ENCODE data around the gene LCLAT1.

LCLAT1 gene

GRCh38 chr2:30643674-30644073 lies 196.6 kb downstream of the LCLAT1 start:
- TF ChIP-seq, protein P1, sequence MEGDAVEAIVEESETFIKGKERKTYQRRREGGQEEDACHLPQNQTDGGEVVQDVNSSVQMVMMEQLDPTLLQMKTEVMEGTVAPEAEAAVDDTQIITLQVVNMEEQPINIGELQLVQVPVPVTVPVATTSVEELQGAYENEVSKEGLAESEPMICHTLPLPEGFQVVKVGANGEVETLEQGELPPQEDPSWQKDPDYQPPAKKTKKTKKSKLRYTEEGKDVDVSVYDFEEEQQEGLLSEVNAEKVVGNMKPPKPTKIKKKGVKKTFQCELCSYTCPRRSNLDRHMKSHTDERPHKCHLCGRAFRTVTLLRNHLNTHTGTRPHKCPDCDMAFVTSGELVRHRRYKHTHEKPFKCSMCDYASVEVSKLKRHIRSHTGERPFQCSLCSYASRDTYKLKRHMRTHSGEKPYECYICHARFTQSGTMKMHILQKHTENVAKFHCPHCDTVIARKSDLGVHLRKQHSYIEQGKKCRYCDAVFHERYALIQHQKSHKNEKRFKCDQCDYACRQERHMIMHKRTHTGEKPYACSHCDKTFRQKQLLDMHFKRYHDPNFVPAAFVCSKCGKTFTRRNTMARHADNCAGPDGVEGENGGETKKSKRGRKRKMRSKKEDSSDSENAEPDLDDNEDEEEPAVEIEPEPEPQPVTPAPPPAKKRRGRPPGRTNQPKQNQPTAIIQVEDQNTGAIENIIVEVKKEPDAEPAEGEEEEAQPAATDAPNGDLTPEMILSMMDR (IDR thresholded peaks at IDR 0.05; ENCODE audit: low read depth, low read length, missing control alignments): no peak
- H3K4me3 ChIP-seq (ENCODE audit: low read depth, low read length): no peak overlapping the region
- DNase-seq (ENCODE audit: low read depth): no peak

DNA sequence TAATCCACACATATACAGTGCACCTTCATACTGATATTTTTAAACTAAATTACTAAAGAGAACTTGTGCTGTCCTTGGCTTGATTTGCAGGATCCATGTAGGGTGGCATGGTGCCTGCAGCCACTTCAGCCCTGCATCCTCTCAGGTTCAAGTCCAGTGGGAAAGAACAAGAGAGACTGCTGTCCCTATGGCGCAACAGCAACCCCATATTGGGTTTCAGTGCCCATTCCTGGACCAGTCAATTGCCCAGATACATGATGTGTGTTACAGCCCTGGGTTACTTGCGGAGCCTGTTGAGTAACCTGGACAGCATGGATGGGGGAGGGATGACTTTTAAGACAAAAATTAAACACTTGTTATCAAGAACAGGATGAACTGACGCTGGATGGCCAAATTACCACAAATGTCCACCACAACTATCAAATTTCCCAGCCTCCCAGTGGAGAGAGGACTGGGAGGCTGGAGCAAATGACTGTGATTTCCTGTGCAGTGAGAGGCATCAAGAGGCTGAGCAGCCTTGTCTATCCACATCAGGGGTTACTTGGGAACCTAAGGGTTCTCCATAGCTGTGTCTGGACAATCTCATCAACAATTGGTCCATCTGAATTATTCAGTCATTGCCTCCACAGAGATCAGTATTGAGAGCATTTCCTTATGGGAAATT lies 198.2 kb downstream of the LCLAT1 start:
- TF ChIP-seq, protein P1 (IDR thresholded peaks at IDR 0.05; ENCODE audit: low read depth, low read length, missing control alignments): no peak
- no peak for DNase-seq (ENCODE audit: low read depth)
- no peak overlapping the region for H3K4me3 ChIP-seq (ENCODE audit: low read depth, low read length)

DNA sequence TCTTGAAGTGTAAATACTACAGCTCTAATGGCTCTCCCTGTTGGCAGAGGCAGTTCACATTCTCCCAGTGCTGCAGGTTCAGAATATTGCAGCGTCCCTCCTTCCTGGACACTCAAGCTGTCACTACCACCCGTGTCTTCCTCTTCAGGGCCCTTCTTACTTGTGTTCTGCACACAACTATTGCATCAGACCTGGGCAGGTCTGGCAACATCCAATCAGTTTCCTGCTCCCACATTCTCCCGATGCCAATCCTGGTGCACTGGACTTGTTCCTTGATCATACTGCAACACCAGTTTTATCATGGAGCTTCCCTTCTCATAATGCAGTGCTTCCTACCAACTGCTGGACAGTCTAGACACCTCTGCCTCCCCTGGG lies 198.7 kb downstream of the LCLAT1 start:
- TF ChIP-seq, protein P1 (IDR thresholded peaks at IDR 0.05; ENCODE audit: low read depth, low read length, missing control alignments): no peak
- DNase-seq (ENCODE audit: low read depth): no peak
- no peak overlapping the region for H3K4me3 ChIP-seq (ENCODE audit: low read depth, low read length)

GRCh38 chr2:30647752-30648457 lies 200.9 kb downstream of the LCLAT1 start:
- TF ChIP-seq, protein P1 (IDR thresholded peaks at IDR 0.05; ENCODE audit: low read depth, low read length, missing control alignments): no peak
- no peak for DNase-seq (ENCODE audit: low read depth)
- no peak overlapping the region for H3K4me3 ChIP-seq (ENCODE audit: low read depth, low read length)

- DNase-seq (ENCODE audit: low read depth): no peak
- H3K4me3 ChIP-seq (ENCODE audit: low read depth, low read length): no peak overlapping the region
- TF ChIP-seq, protein P1 (IDR thresholded peaks at IDR 0.05; ENCODE audit: low read depth, low read length, missing control alignments): no peak
Observed at GRCh38 chr2:30649278-30649677, 202.2 kb downstream of the LCLAT1 start.

DNA sequence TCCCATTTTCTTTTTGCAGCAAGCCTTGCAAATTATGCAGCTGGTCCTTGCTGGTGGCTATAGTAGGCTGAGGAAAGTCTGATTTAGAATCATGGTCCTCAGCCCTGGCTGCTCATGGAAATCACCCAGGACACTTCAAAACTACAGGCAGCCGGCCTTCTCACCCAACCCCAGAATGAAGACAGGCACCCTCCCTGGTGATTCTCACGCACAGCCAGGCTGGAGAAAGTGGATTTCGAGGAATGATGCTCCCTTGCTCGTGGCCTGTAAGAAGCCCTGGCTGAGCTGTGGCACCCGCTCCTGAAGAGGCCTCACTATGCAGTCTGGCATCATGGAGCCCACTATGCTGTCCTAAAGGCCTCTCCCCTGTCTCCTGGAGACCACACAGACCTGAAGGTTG lies 202.8 kb downstream of the LCLAT1 start:
- DNase-seq (ENCODE audit: low read depth): no peak
- H3K4me3 ChIP-seq (ENCODE audit: low read depth, low read length): no peak overlapping the region
- TF ChIP-seq, protein P1 (IDR thresholded peaks at IDR 0.05; ENCODE audit: low read depth, low read length, missing control alignments): no peak

Measured in GM12864 (cell line).